ENCODE results near the gene GALNT13. TPM values are rescaled to one million over a fixed set of nuclear protein-coding genes. Genes with fewer than 3 reads are reported as not detected.

GALNT13 gene
- total and polyA plus RNA-seq, 3 donors from 2014 or later = 0.55 to 2.2 (median 0.92) TPM

DNA sequence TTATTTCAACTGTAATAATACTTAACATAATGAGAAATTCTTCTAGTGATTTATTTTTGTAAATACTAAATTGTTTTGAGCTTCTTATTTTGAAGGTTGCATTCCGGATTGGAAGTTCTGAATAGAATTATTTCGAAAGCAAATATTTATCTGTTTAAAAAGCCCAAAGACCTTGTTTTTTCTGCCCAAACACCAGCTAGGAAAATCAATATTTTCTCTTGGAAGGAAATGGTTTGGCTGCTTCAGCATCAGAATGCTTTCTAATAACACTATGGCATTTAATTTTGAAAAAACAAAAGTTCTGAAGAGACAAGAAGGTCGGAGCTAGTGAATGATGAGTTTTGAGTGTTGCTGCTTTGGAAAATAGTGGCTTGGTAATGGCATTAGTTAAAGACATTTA lies 522.9 kb downstream of the GALNT13 start:
- no peak overlapping the region for H3K4me3 ChIP-seq
- H3K4me1 ChIP-seq = no peaks in the 10 kb centered on the region
- H3K27me3 ChIP-seq = no peaks in the 10 kb centered on the region
- TF ChIP-seq, protein P1, sequence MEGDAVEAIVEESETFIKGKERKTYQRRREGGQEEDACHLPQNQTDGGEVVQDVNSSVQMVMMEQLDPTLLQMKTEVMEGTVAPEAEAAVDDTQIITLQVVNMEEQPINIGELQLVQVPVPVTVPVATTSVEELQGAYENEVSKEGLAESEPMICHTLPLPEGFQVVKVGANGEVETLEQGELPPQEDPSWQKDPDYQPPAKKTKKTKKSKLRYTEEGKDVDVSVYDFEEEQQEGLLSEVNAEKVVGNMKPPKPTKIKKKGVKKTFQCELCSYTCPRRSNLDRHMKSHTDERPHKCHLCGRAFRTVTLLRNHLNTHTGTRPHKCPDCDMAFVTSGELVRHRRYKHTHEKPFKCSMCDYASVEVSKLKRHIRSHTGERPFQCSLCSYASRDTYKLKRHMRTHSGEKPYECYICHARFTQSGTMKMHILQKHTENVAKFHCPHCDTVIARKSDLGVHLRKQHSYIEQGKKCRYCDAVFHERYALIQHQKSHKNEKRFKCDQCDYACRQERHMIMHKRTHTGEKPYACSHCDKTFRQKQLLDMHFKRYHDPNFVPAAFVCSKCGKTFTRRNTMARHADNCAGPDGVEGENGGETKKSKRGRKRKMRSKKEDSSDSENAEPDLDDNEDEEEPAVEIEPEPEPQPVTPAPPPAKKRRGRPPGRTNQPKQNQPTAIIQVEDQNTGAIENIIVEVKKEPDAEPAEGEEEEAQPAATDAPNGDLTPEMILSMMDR (IDR thresholded peaks at IDR 0.05) = no peak
- no peak for TF ChIP-seq POLR2A (IDR thresholded peaks at IDR 0.05)
- no peaks in the 10 kb centered on the region for H3K9me3 ChIP-seq
- no peak for DNase-seq
- no peak overlapping the region for H3K27ac ChIP-seq
- intact Hi-C loops (cut with DNase I; ENCODE audit: low total_unique reads) = no loop called here
- no peaks in the 10 kb centered on the region for H3K36me3 ChIP-seq (ENCODE audit: low read depth, missing control alignments)
- 80 to 89% methylated on average over 3 of the region's 3 CpGs for WGBS, 2 donors

DNA sequence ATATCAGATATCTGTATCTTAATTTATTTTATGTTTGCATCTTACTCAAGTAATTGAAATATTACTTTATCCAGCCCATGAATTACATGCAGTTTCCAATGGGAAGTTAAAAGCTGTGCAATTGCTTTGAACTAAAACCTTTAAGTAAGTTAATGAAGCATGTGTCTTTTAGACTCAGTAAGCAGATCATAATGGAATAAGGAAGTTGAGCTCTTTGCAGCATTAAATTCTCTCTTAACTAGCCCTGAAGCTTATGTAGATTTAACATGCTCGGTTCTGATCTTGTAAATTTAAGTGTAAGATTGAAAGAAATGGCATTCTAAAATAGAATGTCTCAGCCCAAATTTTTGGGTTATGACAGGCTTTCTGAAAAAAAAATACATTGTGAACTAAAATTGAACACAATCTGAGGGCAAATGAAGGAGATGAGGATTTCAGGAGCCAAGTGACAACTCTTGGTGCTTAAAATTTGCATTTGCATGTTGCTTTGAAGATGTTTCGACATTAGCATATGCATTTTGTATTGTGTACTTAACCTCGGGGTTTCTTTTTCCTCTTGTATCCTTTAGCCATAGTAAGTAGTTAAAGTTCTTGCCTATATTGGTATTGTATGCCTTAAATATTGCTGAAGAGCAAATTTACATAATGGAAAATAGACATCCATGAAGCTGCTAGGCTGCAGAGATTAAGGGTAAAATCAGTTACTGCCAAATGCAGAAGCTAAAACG lies 529.0 kb downstream of the GALNT13 start:
- no peak overlapping the region for H3K4me3 ChIP-seq
- no peaks in the 10 kb centered on the region for H3K36me3 ChIP-seq (ENCODE audit: low read depth, missing control alignments)
- H3K27ac ChIP-seq = no peak overlapping the region
- no peaks in the 10 kb centered on the region for H3K27me3 ChIP-seq
- DNase-seq = no peak
- 60 to 69% methylated on average over 4 of the region's 4 CpGs for WGBS, 2 donors
- TF ChIP-seq POLR2A (IDR thresholded peaks at IDR 0.05) = no peak
- TF ChIP-seq, protein P1 (IDR thresholded peaks at IDR 0.05) = no peak
- no peaks in the 10 kb centered on the region for H3K9me3 ChIP-seq
- intact Hi-C loops (cut with DNase I; ENCODE audit: low total_unique reads) = no loop called here
- no peaks in the 10 kb centered on the region for H3K4me1 ChIP-seq

DNA sequence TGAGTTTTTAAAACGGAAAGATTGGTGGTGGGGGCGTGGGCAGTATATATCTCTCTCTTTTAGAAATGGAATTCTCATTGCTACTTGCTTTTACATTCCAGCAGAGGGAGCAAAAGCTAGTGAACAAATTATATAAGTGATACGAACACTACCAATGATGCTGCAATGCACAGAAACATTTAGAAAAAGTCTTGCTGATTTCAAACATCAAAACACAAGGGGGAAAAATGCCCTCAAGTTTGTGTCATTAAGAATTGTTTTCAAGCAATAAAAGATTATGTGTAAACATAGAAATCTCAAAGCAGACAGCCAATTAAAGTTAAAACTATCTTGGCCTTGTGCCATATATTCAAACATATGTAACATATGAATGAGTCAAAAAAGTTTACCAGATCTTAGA lies 530.5 kb downstream of the GALNT13 start:
- Histone ChIP-seq H3K4me3 (no peak overlapping the region), H3K4me1 (no peaks in the 10 kb centered on the region), H3K27me3 (no peaks in the 10 kb centered on the region), H3K36me3 (ENCODE audit: low read depth, missing control alignments) (no peaks in the 10 kb centered on the region), H3K27ac (no peak overlapping the region), H3K9me3 (no peaks in the 10 kb centered on the region)
- no peak for TF ChIP-seq POLR2A (IDR thresholded peaks at IDR 0.05)
- TF ChIP-seq, protein P1 (IDR thresholded peaks at IDR 0.05) = peak in 1 of 3 experiments; percentile 34
- DNase-seq = no peak
- 28 to 35% methylated on average over 3 of the region's 3 CpGs for WGBS, 2 donors
- intact Hi-C loops (cut with DNase I; ENCODE audit: low total_unique reads) = no loop called here

DNA sequence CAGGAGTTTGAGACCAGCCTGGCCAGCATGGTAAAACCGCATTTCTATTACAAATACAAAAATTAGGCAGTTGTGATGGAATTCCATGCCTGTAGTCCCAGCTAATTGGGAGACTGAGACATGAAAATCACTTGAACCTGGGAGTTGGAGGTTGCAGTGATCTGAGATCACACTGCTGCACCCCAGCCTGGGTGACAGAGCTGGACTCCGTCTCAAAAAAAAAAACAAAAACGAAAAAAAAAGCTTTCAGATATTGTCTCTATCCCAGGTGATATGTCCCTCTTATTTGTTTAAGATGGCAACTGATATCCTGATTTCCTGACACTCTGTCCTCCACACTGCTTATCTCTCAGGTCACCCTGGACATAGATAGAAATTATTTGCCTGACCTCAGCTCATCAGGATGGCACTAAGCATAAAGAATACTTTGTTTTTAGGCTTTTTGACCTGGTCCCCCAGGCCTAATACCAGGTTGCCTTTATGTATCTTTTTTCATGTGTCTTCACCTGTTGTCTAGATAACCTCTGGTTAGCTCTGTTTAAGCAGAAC lies 531.6 kb downstream of the GALNT13 start:
- DNase-seq = no peak
- Histone ChIP-seq H3K9me3 (no peaks in the 10 kb centered on the region), H3K4me3 (no peak overlapping the region), H3K27ac (no peak overlapping the region), H3K36me3 (ENCODE audit: low read depth, missing control alignments) (no peaks in the 10 kb centered on the region), H3K27me3 (no peaks in the 10 kb centered on the region), H3K4me1 (no peaks in the 10 kb centered on the region)
- intact Hi-C loops (cut with DNase I; ENCODE audit: low total_unique reads) = no loop called here
- TF ChIP-seq POLR2A (IDR thresholded peaks at IDR 0.05) = no peak
- TF ChIP-seq, protein P1 (IDR thresholded peaks at IDR 0.05) = no peak
- 90 to 91% methylated on average over 3 of the region's 3 CpGs for WGBS, 2 donors

DNA sequence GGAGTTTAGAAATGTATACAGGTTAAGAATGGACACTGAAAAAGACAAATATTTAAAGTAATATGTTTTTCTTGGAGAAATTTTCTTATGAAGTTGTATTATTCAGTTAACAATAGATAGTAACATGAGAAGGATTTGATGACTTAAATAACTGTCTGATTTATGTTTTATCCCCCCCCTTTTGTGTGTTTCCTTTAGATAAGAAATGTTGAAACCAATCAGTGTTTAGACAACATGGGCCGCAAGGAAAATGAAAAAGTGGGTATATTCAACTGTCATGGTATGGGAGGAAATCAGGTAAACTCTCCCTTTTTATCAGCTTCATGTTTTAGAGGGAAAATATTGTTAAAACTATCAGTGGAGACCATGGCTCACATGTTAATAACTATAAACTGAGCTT lies 537.1 kb downstream of the GALNT13 start:
- Histone ChIP-seq H3K27ac (no peak overlapping the region), H3K9me3 (no peaks in the 10 kb centered on the region), H3K36me3 (ENCODE audit: low read depth, missing control alignments) (no peaks in the 10 kb centered on the region), H3K27me3 (no peaks in the 10 kb centered on the region), H3K4me3 (no peak overlapping the region), H3K4me1 (no peaks in the 10 kb centered on the region)
- 65 to 79% methylated on average over 1 of the region's 1 CpG for WGBS, 2 donors
- TF ChIP-seq, protein P1 (IDR thresholded peaks at IDR 0.05) = no peak
- TF ChIP-seq POLR2A (IDR thresholded peaks at IDR 0.05) = no peak
- no peak for DNase-seq
- intact Hi-C loops (cut with DNase I; ENCODE audit: low total_unique reads) = no loop called here

Data from testis (tissue), 3 donors.